ENCODE measurements around the gene CLCN7.
"Not testable (repeated sequence)": the region's sequence is repeated elsewhere in the genome, so short reads cannot be mapped to it uniquely, and the experiment has no call there.

Gene CLCN7

DNA sequence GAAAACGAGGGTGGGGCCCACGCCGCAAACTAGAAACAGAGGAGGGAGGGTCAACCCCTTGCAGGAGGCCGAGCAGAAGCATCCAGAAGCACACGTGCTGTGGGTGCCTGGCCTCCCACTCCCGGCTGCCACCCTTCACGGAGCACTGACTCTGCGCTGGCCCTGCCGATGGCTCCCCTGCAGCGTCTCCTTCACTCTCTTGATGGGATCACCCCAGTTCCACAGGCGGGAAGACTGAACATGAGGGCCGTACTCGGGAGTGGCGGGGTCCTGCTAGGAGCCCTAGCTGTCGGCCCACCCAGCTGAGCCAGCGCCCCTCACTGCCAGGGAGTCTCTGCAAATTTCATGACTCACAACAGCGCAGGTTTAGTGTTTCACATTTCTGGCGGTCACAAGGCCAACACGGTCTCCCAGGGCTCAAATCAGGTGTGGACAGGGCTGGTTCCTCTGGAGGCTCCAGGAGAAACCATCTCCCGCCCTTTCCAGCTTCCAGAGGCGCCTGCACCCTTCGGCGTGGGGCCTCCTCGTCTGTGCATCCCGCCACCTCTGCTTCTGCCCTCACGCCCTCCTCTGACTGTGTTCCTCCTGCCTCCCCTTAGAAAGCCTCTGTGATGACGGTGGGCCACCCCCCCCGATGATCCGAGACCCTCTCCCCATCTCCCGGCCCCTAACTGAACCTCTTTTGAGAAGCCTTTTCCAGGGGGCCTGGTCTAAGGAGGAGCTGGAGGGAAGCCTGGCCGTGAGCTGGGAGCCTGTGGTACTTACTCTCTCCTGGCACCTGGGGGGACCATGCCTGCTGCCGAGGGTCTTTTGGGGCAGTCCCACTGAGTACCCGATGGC is 11.9 kb upstream of the CLCN7 start:
- DNase-seq, result no peak

DNA sequence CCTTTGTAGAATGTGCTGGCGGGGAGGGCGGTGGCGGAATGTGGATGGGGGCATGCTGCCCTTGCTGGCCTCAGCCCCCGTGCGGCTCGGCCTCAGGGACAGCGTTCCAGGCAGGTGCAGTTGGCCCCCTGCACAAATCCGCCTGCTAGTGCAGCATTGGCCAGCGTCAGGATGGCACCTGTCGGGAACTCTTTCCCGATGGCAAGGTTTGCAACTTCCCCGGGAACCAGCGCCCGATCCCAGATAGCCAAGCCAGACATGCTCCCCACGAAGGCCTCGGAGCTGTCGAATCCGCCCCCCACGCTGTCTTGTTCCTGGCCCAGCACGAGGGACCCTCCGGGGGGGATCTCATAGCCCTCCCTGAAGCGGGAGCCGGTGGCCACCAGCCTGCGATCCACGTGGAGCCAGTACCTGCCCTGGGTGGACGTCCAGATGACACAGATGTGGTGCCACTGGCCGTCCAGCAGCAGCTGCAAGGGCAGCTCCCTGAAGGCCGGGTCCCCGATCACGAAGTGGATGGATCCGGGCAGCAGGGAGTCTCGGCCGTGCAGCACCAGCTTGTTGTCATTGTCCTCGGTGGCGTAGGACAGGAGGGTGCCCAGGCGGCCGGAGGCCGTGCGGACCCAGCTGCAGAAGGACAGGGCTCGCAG is 11.1 kb upstream of the CLCN7 start:
- no peak for DNase-seq

DNA sequence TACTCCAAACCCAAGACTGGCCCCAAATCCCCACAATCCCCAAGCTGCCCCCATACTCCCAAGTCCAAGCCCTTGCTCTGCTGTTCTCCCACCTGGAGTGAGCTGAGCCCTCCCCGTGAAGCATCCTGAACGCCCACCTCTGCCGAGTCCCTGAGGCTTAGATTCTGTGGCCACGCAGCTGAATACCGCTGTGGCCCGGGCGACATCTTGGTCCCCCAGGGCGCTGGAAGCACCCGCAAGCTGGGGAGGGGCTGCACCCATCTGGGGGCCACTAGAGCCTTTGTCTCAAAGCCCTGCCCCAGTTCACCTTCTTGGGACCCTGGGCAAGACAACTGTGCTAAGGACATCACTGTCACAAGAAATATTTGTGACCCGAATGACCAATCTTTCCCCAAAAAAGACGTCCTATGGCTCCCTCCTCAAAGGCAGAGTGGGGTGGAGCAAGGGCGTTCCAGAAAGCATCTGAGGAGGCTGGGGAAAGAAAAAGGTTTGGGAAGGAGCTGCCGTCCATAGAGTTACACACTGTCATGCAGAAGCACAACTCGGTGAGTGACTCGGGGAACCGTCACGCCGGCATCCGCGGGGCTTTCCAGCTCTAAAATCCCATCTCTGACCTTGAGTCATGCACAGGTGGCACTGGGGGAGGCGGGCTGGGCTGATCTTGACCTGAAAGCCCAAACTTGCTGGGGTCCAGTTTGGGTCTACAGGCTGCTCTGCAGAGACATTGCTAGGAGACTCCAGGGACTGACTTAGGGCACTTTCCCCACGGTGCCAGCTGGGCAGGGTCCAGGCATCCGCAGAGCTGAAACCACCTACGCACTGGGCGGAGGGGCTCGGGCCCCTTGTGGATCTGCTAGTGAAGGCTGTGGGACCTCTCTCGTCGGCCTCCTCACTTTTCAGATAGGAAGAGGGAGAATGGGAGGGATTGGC is 7.3 kb upstream of the CLCN7 start:
- DNase-seq, result no peak

DNA sequence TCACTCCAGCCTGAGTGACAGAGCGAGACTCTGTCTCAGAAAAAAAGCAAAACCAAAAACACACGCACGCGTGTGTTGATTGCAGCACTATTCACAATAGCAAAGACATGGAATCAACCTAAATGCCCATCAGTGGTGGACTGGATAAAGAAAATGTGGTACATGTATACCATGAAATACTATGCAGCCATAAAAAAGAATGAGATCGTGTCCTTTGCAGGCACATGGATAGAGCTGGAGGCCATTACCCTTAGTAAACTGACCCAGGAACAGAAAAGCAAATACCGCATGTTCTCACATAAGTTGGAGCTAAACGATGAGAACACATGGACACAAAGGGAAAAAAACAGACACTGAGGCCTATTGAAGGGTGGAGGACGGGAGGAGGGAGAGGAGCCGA is 4.1 kb upstream of the CLCN7 start:
- DNase-seq, result not testable (repeated sequence)

DNA sequence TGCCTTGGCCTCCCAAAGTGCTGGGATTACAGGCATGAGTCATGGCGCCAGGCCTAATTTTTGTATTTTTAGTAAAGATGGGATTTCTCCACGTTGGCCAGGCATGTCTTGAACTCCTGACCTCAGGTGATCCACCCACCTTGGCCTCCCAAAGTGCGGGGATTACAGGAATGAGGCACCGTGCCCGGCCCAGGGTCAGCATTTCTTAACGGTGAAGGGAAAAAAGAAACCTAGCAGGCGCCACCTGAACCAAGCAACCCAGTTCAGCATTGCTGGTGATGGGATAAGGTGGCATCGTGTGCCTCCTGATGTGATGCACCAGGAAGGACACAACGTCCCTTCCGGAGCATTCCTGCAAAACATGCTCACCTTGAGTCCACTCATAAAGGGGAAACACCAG is 2.2 kb upstream of the CLCN7 start:
- no peak for DNase-seq

DNA sequence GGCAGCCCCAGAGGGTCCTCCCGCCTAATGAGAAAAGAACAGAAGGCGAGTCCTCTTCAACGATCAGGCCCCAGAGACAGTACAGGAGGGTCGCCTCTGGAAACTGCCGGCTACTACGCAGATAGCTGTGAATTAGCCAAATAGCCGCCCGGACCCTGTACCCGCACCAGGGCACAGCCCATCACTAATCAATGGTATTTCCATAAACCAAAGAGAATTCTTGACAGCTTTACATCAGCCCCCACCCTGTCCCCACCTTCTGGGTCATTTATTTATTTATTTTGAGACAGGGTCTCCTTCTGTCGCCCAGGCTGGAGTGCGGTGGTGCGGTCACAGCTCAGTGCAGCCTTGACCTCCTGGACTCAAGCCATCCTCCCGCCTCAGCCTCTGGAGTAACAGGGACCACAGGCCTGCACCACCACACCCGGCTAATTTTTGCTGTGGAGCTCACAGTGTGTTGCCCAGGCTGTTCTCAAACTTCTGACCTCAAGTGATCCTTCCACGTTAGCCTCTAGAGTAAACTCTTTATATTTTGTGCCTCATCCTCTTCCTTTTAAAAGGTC is 805 bp upstream of the CLCN7 start:
- DNase-seq, result no peak

DNA sequence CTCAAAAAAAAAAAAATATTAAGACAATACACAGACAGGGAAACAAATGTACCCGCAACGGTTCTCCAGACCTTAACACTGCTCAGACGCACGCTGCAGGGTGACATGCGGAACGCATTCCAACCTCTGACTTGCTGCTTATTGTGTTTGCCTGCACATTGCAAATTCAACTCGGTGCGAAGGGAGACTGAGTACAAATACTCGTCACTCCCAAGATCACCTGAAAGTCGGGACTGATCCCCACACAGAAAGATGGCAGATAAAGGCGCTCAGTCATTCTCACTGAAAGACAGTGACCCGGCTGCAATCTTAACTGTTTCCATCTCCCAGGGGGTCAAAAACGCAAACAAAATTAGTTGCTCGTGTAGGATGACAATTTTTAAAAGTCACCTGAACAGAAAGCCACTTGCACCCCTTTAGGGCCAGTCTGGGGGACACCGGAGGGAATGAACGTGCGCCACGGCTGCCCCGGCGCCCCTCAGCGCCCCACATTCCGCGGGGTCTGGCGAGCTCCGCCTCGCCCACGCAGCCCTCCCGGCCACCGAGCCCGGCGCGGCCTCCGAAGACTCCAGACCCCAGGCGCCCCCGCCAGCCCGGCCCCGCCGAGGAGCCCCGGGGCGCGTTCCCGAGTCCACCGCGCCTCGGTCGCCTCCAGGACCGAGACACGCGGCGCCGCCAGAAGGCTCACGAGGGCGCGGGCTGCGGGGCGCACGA is 589 bp downstream of the CLCN7 start:
- no peak for DNase-seq

DNA sequence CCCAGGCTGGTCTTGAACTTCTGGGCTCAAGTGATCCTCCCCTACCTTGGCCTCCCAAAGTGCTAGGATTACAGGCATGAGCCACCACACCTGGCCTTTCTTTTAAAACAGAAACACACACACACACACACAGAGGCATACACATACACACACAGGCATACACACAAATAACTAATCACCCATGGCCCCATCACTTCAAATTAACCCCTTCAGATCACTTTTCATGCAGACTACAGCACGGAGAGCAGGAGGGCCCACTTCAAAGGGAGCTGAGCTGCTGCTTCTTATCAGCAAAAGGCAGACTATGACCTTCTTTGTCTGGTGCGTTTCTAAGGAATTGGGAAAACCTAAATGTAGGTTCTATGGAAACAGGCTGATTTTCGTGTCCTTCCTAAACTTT is 1.9 kb downstream of the CLCN7 start:
- no peak for DNase-seq

DNA sequence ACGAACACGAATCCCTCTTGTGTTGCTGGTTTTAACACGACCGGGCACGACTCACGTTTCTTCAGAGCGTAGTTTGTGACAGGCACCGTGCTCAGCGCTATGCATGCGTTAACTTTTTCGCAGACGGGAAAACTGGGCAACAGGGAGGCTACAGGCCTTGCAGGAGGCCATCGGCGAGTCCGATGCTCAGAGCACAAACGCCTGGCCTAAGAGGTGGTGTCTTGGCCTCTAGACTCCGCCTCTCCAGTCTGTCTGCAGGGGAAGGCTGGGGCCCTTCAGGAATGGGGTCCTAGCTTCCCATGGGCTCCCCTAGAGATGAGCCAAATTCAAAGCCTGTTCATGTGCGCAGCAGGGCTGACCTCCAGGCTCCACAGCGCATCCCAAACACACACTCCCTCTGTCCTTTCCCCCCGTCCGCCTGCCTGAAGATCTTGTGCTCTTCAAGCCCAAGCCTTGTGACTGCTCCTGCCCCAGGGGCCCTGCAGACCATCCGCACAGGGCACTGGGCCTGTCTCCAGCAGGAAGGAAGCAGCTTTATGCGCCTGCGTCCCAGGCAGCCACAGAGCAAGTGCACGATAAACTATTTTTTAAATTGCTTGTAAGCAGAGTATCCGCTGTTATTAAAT is 3.1 kb downstream of the CLCN7 start:
- DNase-seq, result no peak

DNA sequence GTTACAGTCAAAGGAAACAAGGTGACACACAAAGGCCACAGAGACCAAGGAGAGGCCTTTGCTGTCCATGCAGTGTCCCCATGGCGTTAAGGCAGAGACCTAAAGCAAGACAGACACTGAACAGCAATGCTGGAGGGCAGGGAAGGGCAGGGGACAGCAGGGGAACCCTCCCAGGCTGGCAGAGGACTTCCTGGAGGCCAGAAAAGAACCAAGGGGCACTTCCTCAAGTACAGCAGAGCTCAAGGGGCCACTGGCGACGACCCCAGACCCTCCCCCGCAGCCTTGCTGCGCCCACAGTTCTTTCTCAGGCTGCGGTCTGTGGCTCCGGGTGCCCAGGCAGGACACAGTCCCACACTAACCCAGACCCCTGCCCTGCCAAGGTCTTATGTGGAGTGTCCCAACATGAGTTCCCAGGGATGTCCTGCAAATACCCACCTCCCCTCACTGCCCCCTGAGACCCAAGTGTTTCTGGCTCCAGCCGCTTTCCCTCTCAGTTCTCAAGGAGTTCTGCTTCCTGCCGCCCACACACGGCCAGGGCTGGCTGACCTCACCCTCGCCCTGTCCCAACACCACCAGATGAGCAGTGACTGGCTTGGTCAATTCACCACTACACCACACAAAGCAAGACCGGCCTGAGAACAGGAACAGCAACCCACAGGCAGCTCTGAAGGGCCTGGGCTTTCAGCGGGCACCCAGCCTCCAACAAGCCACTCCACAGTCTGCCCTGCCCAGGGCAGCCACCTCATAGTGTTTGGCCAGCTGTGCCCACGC is 4.2 kb downstream of the CLCN7 start:
- no peak for DNase-seq

DNA sequence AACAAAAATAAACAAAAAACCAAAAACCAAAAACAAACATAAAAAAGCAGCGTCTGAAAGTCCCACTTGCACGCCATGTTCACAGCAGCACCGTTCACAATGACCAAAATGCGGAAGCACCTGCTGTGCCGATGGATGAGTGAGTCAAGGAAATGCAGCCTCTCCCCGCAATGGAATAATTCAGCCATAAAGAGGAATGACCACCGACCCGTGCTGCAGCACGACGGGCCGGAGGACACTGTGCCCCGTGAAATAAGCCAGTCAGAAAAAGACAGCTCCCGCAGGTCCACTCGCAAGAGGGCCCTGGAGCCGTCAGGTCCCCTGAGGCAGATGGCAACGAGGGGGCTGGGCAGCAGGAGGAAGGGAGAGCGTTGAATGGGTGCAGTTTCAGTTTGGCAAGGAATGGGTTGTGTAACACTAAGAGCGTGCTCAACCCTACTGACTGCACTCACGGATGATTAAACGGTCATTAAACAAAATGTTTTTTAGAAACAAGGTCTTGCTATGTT is 5.1 kb downstream of the CLCN7 start:
- DNase-seq, result no peak

DNA sequence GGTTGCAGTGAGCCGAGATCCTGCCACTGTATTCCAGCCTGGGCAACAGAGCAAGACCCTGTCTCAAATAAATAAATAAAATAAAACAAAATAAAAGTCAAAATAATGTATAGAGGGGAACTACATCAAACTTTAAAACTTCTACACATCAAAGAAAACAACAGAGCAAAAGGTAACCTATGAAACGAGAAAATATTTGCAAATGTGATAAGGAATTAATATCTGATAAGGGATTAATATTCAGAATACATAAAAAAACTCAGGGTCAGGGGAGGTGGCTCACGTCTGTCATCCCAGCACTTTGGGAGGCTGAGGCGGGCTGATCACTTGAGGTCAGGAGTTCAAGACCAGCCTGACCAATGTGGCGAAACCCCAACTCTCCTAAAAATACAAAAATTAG is 5.7 kb downstream of the CLCN7 start:
- DNase-seq, result not testable (repeated sequence)

DNA sequence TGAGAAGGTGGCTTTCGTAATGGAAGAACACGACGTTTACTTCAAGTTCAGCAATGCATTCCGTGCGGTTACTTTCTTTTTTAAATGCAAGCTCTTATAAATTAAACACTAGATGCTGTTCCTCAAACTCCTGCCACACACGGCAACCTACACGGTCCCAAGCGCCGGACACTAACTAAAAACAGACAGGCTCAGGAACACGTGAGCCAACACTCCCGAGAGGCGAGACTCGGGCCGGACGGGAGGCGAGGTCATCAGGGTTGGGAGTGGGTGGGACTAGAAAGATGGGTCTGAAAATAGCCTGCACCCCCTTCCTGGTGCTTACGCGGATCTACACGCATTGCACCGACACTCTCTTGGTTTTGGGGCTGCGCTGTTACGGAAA is 6.4 kb downstream of the CLCN7 start:
- DNase-seq, result no peak

DNA sequence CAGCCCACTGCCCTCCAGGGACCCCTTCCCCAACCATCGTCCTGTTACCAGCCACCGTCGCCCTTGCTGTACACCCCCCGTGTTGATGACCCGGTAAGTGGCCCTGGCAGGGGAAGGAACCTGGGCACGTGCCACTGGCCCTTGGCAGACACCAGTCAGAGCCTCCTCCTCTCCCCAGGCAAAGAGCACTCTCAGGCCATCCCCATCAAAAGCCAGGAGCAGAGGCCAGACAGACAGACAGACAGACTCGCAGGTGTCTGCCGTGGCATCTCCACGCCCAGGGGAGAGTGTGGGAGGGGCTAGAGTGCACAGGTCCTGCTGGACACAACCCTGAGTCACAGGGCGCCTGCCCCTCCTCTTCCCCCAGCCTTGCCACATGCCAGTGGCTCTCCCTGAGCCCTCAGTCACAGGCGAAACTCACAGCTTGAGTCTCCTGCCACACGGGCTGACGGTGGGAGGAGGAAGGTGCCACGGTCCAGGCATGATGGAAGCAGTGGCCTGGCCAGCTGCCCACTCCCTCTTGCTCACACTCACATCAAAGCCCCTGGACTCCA is 7.8 kb downstream of the CLCN7 start:
- no peak for DNase-seq

DNA sequence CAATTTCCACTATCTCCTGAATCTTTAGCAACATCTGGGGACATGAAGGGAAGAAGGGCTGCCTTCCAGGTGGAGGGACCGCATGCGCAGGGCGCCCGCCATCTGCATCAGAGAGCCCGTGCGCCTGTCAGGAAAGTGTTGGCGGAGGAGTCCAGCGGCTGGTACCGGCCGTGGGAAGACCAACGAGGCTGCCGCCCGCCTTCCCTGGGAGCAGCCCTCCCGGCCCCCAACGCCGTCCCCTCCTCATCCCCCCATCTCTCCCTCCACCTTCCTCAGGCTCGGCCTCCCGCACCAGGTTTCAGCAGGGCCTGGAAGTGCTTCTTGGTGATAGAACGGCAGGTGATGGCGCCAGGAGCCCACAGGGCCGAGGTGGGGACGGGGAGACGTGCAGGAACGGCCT is 8.8 kb downstream of the CLCN7 start:
- DNase-seq, result no peak

DNA sequence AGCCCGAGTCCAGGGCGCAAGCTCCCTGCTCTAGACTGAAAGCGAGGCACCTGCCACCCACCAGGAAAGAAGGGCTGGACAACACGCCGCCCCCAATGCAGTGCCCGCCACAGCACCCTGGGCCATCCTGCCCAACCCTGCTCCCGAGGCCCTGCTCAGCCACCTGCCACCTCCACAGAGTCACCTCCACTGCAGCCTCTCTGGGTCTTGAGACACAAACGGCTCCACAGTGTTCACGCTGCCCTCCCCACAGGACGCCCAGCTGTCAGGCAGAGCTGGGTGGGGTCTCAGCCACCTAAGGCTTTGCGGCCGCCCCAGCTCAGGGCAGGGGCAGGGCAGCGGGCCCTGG is 9.3 kb downstream of the CLCN7 start:
- DNase-seq, result no peak

DNA sequence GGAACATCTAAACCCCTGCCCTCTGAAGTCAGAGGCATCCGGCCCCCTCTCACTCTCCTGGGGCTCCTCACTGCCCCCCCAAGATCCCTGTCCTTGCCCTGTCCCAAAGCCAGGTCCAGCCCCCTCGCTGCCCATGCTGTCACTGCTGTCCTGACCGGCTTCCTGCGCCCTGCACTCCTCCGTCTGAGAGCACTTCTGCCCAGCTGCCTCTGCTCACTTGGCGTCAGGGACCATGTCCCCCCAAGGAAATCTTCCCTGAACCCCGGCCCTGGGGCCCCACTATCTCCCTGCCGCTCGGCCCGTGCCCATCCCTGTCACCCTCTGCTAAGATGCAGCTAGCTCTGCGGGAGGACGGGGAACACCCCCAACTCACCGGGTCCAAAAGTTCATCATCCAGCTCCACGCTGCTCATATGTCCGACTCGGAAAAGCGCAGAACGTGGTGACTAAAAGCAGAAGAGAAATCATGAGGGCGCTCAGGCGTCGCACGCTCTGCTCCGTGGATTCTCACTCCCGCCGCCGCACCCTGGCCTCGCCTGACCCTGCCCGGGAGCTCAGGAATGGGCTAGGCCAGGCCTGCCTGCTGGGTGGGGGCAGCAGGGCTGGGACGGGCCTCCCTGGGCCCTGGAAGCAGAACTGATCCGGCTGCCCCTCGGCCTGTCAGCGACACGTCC is 9.8 kb downstream of the CLCN7 start:
- DNase-seq, result no peak

DNA sequence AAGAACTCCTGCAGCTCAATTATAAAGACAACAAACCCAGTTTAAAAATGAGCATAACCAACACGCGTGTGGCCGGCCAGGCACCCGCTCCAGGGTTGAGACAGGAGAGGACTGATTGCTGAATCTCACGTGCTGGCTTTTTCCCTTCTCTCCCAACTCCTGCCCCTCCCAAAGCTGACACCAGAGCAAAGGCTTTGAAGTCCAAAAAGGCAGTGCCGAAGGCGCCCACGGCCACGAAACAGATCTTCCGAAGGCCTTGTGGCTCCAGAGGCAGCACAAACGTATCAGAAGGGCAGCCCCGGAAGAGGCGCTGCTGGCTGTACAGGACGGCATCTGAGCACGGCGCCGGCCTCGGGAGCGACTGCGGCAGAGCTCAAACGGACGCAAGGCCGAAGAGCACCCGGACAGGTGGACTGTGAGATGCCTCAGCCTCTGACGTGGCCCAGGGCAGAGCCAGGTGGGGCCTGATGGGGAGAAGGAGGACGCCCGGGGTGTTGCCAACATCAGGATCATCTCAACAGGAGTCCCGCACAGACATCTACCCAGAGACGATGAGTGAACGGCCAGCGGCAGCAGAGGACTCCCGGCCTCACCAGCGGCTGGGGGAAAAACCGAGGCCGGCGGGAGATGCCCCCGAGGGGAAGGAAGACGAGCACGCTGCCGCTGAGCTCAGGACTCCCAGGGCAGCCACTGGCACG is 10.5 kb downstream of the CLCN7 start:
- no peak for DNase-seq

DNA sequence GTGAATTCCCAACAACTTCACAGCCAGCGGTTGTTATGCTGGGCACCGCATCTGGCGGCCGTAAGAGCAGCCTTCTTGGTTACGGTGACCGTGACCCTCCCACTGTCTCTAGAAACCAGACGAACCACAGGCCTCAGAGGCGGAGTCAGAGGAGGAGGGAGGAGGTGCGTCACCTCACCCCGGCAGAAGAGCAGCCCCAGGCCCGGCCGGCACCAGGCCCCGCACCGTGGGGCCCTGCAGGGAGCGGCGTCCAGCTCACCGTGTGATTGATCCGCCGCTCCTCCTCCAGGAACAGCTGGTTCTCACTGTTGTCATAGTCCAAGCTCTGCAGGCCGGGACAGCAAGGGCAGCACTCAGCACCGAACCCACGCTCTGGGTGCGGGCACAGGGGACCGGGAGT is 13.7 kb downstream of the CLCN7 start:
- DNase-seq, result no peak
